Endothelial cell of umbilical vein (primary cell): ENCODE measurements around the gene RIPK4. TPM values are rescaled to one million over a fixed set of nuclear protein-coding genes. Genes with fewer than 3 reads are reported as not detected.

ENCODE experiments used
- BruUV-seq: library from RNA; stranded (reverse); fragments of 400-500 nt; replicated peaks from 2 replicates; lab custom pipeline; 2021; lab: Mats Ljungman, UMichigan
- CTCF ChIA-PET: fragments of 300-600, 350-600 bp; sonication (Branson Sonifier 250); formaldehyde crosslinking; loops from one replicate; lab custom pipeline; 2021; ENCODE audit warnings: antibody characterized with exemption, inconsistent platforms; lab: Charles Lee
- POLR2A ChIA-PET: fragments of 300-600, 350-600 bp; sonication (Branson Sonifier 250); formaldehyde crosslinking; loops from one replicate; lab custom pipeline; 2021; ENCODE audit warnings: antibody characterized with exemption, inconsistent platforms; lab: Charles Lee
- DNase-seq: peaks from one replicate; pipeline ENCODE4 v3.0.0-alpha.2; 2011; ENCODE audit warnings: low read depth, low spot score
- FAIRE-seq: peaks from 2 replicates; lab custom pipeline; 2011; peaks lifted over from hg19 to GRCh38; lab: Jason Lieb, UNC
- H2AFZ ChIP-seq: 2 replicates; pipeline ENCODE4 v1.6.0; 2012; ENCODE audit warnings: low read depth, low read length, control low read depth, inconsistent platforms
- H3K27ac ChIP-seq: 2 replicates; pipeline ENCODE4 v1.5.1; 2011; ENCODE audit warnings: low read depth, mild to moderate bottlenecking, control low read depth, low read length, moderate library complexity; ENCODE audit not compliant: insufficient read depth
- H3K27me3 ChIP-seq, 2 experiments: 2 replicates each; pipeline versions ENCODE4 v1.6.0 to v1.6.1; 2011; ENCODE audit warnings: low read length in 2 of 2, mixed read lengths in 1 of 2; ENCODE audit not compliant: control insufficient read depth in 2 of 2, insufficient read depth in 2 of 2
- H3K36me3 ChIP-seq, 2 experiments: 2 replicates in 1 of 2; 3 replicates in 1 of 2; pipeline ENCODE4 v1.5.1; 2011; ENCODE audit warnings: low read length in 2 of 2, mild to moderate bottlenecking in 1 of 2, moderate library complexity in 1 of 2; ENCODE audit not compliant: control insufficient read depth in 2 of 2, insufficient read depth in 2 of 2; ENCODE audit errors: extremely low read depth in 1 of 2
- H3K4me1 ChIP-seq: 3 replicates; pipeline ENCODE4 v1.5.1; 2011; ENCODE audit warnings: mild to moderate bottlenecking, low read length; ENCODE audit not compliant: control insufficient read depth, insufficient read depth; ENCODE audit errors: extremely low read depth
- H3K4me2 ChIP-seq: 2 replicates; pipeline ENCODE4 v1.6.1; 2011; ENCODE audit warnings: low read length, control low read depth, mixed read lengths; ENCODE audit not compliant: insufficient read depth
- H3K4me3 ChIP-seq, 3 experiments: fragments of 200-600 bp in 1 of 3; sonication (generic), shearing (Covaris generic) in 1 of 3; replicated peaks in 1 of 3; 2 replicates each; pipeline ENCODE4 v1.5.1; 2011 to 2016; ENCODE audit warnings: control low read depth in 3 of 3, low read length in 3 of 3, mild to moderate bottlenecking in 2 of 3, inconsistent platforms in 1 of 3, low read depth in 1 of 3, moderate library complexity in 1 of 3; ENCODE audit not compliant: insufficient read depth in 1 of 3
- H3K79me2 ChIP-seq: 2 replicates; pipeline ENCODE4 v1.6.0; 2012; ENCODE audit warnings: low read length, inconsistent platforms; ENCODE audit not compliant: control insufficient read depth, insufficient read depth
- H3K9ac ChIP-seq: replicated peaks from 2 replicates; pipeline ENCODE3; 2011; ENCODE audit warnings: low read length, control low read depth; ENCODE audit not compliant: insufficient read depth; ENCODE audit errors: extremely low read depth
- H3K9me1 ChIP-seq: replicated peaks from 3 replicates; pipeline ENCODE4 v1.6.0; 2011; ENCODE audit warnings: mild to moderate bottlenecking, low read length; ENCODE audit not compliant: control insufficient read depth, insufficient read depth; ENCODE audit errors: extremely low read depth
- H3K9me3 ChIP-seq: replicated peaks from 2 replicates; pipeline ENCODE4 v1.5.1; 2012; ENCODE audit warnings: low read length, inconsistent platforms; ENCODE audit not compliant: control insufficient read depth, insufficient read depth
- H4K20me1 ChIP-seq: replicated peaks from 2 replicates; pipeline ENCODE3; 2011; ENCODE audit warnings: mild to moderate bottlenecking, low read length; ENCODE audit not compliant: control insufficient read depth, insufficient read depth; ENCODE audit errors: extremely low read depth
- EZH2 ChIP-seq: IDR thresholded peaks from 2 replicates; pipeline ENCODE4 v1.6.1; 2012; ENCODE audit warnings: borderline replicate concordance, low read depth, mild to moderate bottlenecking, moderate library complexity, low read length, inconsistent platforms; ENCODE audit not compliant: severe bottlenecking
- FOS ChIP-seq: IDR thresholded peaks from 2 replicates; pipeline ENCODE4 v1.6.1; 2011; ENCODE audit warnings: mild to moderate bottlenecking, low read length, moderate library complexity, borderline replicate concordance; ENCODE audit not compliant: insufficient read depth
- GATA2 ChIP-seq: IDR thresholded peaks from 2 replicates; pipeline ENCODE4 v1.7.0; 2011; ENCODE audit warnings: low read depth, mild to moderate bottlenecking, moderate library complexity, mixed read lengths, low read length; ENCODE audit not compliant: insufficient read length, insufficient read depth
- JUN ChIP-seq: IDR thresholded peaks from 2 replicates; pipeline ENCODE4 v1.6.1; 2011; ENCODE audit warnings: borderline replicate concordance, low read depth; ENCODE audit not compliant: insufficient read length, insufficient read depth
- MYC ChIP-seq: IDR thresholded peaks from one replicate; pipeline ENCODE4 v1.6.1; 2011; ENCODE audit warnings: mild to moderate bottlenecking, low read depth, low read length
- POLR2A ChIP-seq: IDR thresholded peaks from 2 replicates; pipeline ENCODE4 v1.6.1; 2012; ENCODE audit warnings: low read depth, mild to moderate bottlenecking, control low read depth, low read length
- POLR2AphosphoS5 ChIP-seq: IDR thresholded peaks from 2 replicates; pipeline ENCODE4 v1.6.1; 2012; ENCODE audit warnings: low read depth, mild to moderate bottlenecking, control low read depth, low read length, moderate library complexity; ENCODE audit not compliant: insufficient read depth
- dilution Hi-C: fragments of 300-500 bp; cut with MboI; formaldehyde crosslinking; loops from one replicate; pipeline ENCODE4 v1.15.0; 2019; ENCODE audit warnings: low sequenced_read_pairs; ENCODE audit not compliant: extremely low pct_ligation_motif_present
- intact Hi-C: fragments of 100-400 bp; cut with micrococcal nuclease; formaldehyde crosslinking; loops from one replicate; pipeline ENCODE4 v1.10.0; 2022
- polyA plus RNA-seq, 4 experiments: library from polyadenylated mRNA; depleted of rRNA in 3 of 4; stranded (reverse) in 3 of 4; unstranded in 1 of 4; fragments of >200 nt; gene quantifications; 2 replicates each; pipeline versions ENCODE4 v1.2.1 to v1.2.3, GENCODE V29; 2011 to 2012; ENCODE audit warnings: missing spikeins in 1 of 4
- total RNA-seq: library from RNA; stranded (reverse); gene quantifications from 2 replicates; pipeline ENCODE4 v1.2.3, GENCODE V29; 2021
- TF ChIP-seq, protein P1 (sequence below): IDR thresholded peaks from 2 replicates; pipeline ENCODE4 v1.6.1; 2011; ENCODE audit not compliant: insufficient read depth, insufficient read length
- TF ChIP-seq, protein P2 (sequence below), 2 donors: IDR thresholded peaks; 1 replicate in 1 of 2; 2 replicates in 1 of 2; pipeline ENCODE4 v1.5.1; 2011; ENCODE audit warnings: low read length in 2 of 2, mild to moderate bottlenecking in 2 of 2, moderate library complexity in 2 of 2, control low read depth in 1 of 2, inconsistent platforms in 1 of 2, low read depth in 1 of 2; ENCODE audit not compliant: insufficient read depth in 1 of 2; ENCODE audit errors: extremely low read depth in 1 of 2

RIPK4 gene
- total and polyA plus RNA-seq, 2 donors (not counting 3 experiments of a cell fraction or from before 2014, with no cell fraction given), result not detected

DNA sequence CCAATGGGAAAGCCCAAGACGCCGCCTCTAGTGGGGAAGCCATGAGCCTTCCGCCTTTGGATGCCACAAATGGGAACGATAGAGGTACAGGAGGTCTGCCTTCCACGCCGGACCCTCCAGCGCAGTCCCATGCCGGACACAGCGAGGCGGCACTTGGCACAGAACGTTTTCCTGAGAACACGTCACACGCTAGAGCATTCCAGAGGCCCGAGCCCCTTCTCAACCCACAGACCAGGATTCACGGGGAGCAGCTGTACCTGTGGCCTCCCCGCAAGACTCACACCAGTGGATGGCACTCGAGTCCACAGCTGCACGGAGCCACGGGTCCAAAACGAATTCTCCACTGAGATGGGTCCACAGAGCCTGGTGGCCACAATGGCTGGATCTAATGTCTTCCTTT is 31.5 kb upstream of the RIPK4 start:
- Histone ChIP-seq H3K36me3 (peaks cover 0 to 8% of the 10 kb centered on the region in 2 experiments), H3K27ac (no peak overlapping the region), H3K27me3 (no peaks in the 10 kb centered on the region), H3K4me3 (no peak overlapping the region), H3K9me3 (no peaks in the 10 kb centered on the region), H3K9me1 (no peaks in the 10 kb centered on the region), H2AFZ (no peak overlapping the region), H3K9ac (no peak overlapping the region), H3K4me1 (no peaks in the 10 kb centered on the region), H3K79me2 (no peaks in the 10 kb centered on the region), H3K4me2 (no peak overlapping the region), H4K20me1 (no peaks in the 10 kb centered on the region)
- POLR2A ChIA-PET, result no interaction called here
- CTCF ChIA-PET, result no interaction called here
- BruUV-seq, result no TSS peak
- intact Hi-C loops (no loop called here), dilution Hi-C loops (no loop called here)
- FAIRE-seq (no peak), DNase-seq (no peak)
- no peak for TF ChIP-seq MYC
- TF ChIP-seq EZH2, result no peak
- TF ChIP-seq, protein P1, sequence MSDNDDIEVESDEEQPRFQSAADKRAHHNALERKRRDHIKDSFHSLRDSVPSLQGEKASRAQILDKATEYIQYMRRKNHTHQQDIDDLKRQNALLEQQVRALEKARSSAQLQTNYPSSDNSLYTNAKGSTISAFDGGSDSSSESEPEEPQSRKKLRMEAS, result no peak
- TF ChIP-seq FOS, result no peak
- TF ChIP-seq JUN, result no peak
- no peak for TF ChIP-seq POLR2AphosphoS5
- TF ChIP-seq POLR2A, result no peak

DNA sequence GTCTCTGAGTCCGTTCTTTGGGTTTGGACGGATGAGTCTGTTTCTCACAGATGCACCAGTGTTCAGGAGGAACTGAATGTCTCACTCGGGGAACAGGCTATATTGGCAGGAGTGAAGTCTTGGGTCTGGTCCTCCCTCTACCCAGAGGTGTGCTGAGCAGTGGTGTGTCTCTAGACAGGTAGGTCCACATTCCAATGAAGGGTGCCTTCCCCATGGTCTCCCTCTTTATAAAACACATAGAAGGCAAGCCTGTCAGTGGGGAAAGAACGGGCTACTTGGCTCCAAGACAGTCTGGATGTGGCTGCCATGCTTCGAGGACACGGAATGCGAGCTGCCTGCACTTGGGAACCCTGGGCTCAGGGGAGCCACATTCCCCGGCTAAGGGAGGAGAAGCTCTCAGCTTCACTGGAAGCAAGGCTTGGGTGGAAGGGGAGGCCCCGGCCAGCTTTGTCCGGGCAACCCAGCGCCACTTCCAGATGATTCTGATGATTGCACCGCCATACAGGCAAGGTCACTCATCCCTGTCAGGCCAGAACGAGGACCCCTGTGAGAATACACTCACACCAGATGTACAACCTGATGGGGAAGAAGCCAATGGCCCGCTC is 29.7 kb upstream of the RIPK4 start:
- intact Hi-C loops, result no loop called here
- ChIA-PET CTCF (no interaction called here), POLR2A (no interaction called here)
- H3K27ac ChIP-seq, result no peak overlapping the region
- TF ChIP-seq, protein P2, sequence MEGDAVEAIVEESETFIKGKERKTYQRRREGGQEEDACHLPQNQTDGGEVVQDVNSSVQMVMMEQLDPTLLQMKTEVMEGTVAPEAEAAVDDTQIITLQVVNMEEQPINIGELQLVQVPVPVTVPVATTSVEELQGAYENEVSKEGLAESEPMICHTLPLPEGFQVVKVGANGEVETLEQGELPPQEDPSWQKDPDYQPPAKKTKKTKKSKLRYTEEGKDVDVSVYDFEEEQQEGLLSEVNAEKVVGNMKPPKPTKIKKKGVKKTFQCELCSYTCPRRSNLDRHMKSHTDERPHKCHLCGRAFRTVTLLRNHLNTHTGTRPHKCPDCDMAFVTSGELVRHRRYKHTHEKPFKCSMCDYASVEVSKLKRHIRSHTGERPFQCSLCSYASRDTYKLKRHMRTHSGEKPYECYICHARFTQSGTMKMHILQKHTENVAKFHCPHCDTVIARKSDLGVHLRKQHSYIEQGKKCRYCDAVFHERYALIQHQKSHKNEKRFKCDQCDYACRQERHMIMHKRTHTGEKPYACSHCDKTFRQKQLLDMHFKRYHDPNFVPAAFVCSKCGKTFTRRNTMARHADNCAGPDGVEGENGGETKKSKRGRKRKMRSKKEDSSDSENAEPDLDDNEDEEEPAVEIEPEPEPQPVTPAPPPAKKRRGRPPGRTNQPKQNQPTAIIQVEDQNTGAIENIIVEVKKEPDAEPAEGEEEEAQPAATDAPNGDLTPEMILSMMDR (IDR thresholded peaks at IDR 0.05; ENCODE audit: extremely low read depth in 1 of 2, insufficient read depth in 1 of 2, low read depth in 1 of 2, low read length in 2 of 2), result no peak
- TF ChIP-seq, protein P1, result no peak
- no peak for TF ChIP-seq GATA2
- no peak for TF ChIP-seq EZH2
- TF ChIP-seq MYC, result no peak
- TF ChIP-seq JUN, result no peak
- no peak for TF ChIP-seq FOS
- no peak for TF ChIP-seq POLR2AphosphoS5
- no peak for TF ChIP-seq POLR2A
- H3K79me2 ChIP-seq, result no peaks in the 10 kb centered on the region
- H3K4me3 ChIP-seq, result no peak overlapping the region
- DNase-seq (no peak), FAIRE-seq (no peak)
- no peaks in the 10 kb centered on the region for H4K20me1 ChIP-seq
- no peaks in the 10 kb centered on the region for H3K9me1 ChIP-seq
- no TSS peak for BruUV-seq
- H2AFZ ChIP-seq, result no peak overlapping the region
- dilution Hi-C loops, result no loop called here
- no peaks in the 10 kb centered on the region for H3K9me3 ChIP-seq
- no peaks in the 10 kb centered on the region for H3K27me3 ChIP-seq
- no peak overlapping the region for H3K9ac ChIP-seq
- peaks cover 0 to 6% of the 10 kb centered on the region in 2 experiments for H3K36me3 ChIP-seq
- no peaks in the 10 kb centered on the region for H3K4me1 ChIP-seq
- H3K4me2 ChIP-seq, result no peak overlapping the region
